Measurements from ENCODE around the gene EFCAB8. TPM values are rescaled to one million over a fixed set of nuclear protein-coding genes. Genes with fewer than 3 reads are reported as not detected.
A peak's percentile ranks its signal among the peaks of the same experiment; 100 is the strongest.

EFCAB8 gene
- total RNA-seq, 1 experiment from 2014 or later, result 1.8 TPM

DNA sequence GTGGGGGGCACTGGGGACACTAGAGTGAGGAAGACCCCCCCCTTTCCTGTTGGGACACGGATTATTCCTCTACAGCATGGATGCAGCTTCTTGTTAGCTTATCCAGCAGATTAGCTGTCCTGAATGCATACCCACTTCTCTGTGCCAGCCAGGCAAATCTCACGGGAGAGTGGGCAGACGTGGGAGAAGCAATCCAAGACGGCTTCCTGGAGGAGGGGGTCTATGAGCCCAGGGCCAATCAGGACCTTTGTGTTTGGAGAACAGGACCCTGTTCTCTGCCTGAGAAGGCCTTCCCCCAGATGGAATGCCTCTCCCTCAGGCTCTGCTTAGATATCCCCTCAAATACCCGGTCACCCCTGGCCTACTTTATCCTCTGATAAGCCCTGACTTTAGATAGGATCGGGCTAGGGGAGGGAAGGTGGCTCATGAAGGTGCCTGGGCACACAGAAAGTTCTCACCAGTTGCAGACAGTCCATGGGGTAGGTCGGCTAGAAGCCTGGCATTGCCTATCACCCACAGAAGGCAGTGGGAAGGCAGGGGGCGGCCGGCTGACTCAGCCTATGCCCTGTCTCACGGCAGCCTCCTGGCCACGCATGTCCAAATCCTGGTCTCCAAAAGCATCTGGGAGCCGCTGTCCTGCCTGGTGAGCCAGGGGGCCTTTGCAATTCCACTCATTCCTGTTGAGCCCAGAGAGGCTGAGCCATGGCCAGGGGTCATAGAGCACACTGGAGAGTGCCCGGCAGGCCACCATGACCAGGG is 110.8 kb downstream of the EFCAB8 start:
- POLR2A ChIA-PET, result no interaction called here
- CTCF ChIA-PET, result no interaction called here
- no TSS peak for BruUV-seq (replicated peaks)
- intact Hi-C loops (cut with micrococcal nuclease; ENCODE audit: unreplicated experiment), result no loop called here
- Histone ChIP-seq H3K4me1 (no peaks in the 10 kb centered on the region), H3K27me3 (replicated peaks; ENCODE audit: control insufficient read depth, insufficient read depth, low read length) (no peaks in the 10 kb centered on the region; the same call in 1 of the 2 replicates), H3K36me3 (ENCODE audit: control insufficient read depth, insufficient read depth, low read length) (no peaks in the 10 kb centered on the region), H3K4me3 (ENCODE audit: low read depth, low read length) (no peak overlapping the region), H3K9me3 (no peaks in the 10 kb centered on the region)
- no peak overlapping the region for H3K27ac Mint-ChIP-seq (ENCODE audit: unreplicated experiment)
- peak in 1 of 2 experiments; percentile 30 for DNase-seq
- no peaks in the 10 kb centered on the region for H3K36me3 Mint-ChIP-seq (ENCODE audit: insufficient read depth, unreplicated experiment)
- H3K9me3 Mint-ChIP-seq (ENCODE audit: unreplicated experiment), result no peaks in the 10 kb centered on the region
- TF ChIP-seq, protein P1, sequence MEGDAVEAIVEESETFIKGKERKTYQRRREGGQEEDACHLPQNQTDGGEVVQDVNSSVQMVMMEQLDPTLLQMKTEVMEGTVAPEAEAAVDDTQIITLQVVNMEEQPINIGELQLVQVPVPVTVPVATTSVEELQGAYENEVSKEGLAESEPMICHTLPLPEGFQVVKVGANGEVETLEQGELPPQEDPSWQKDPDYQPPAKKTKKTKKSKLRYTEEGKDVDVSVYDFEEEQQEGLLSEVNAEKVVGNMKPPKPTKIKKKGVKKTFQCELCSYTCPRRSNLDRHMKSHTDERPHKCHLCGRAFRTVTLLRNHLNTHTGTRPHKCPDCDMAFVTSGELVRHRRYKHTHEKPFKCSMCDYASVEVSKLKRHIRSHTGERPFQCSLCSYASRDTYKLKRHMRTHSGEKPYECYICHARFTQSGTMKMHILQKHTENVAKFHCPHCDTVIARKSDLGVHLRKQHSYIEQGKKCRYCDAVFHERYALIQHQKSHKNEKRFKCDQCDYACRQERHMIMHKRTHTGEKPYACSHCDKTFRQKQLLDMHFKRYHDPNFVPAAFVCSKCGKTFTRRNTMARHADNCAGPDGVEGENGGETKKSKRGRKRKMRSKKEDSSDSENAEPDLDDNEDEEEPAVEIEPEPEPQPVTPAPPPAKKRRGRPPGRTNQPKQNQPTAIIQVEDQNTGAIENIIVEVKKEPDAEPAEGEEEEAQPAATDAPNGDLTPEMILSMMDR (IDR thresholded peaks at IDR 0.05; ENCODE audit: insufficient read depth in 1 of 2, low read depth in 1 of 2, low read length in 1 of 2, severe bottlenecking in 1 of 2, unreplicated experiment in 1 of 2), result no peak
- no peak overlapping the region for H3K4me3 Mint-ChIP-seq (ENCODE audit: unreplicated experiment)
- H3K4me1 Mint-ChIP-seq (ENCODE audit: low read depth, unreplicated experiment), result peaks cover under 1% of the 10 kb centered on the region
- H3K27me3 Mint-ChIP-seq (ENCODE audit: insufficient read depth, unreplicated experiment), result peaks cover 7% of the 10 kb centered on the region

DNA sequence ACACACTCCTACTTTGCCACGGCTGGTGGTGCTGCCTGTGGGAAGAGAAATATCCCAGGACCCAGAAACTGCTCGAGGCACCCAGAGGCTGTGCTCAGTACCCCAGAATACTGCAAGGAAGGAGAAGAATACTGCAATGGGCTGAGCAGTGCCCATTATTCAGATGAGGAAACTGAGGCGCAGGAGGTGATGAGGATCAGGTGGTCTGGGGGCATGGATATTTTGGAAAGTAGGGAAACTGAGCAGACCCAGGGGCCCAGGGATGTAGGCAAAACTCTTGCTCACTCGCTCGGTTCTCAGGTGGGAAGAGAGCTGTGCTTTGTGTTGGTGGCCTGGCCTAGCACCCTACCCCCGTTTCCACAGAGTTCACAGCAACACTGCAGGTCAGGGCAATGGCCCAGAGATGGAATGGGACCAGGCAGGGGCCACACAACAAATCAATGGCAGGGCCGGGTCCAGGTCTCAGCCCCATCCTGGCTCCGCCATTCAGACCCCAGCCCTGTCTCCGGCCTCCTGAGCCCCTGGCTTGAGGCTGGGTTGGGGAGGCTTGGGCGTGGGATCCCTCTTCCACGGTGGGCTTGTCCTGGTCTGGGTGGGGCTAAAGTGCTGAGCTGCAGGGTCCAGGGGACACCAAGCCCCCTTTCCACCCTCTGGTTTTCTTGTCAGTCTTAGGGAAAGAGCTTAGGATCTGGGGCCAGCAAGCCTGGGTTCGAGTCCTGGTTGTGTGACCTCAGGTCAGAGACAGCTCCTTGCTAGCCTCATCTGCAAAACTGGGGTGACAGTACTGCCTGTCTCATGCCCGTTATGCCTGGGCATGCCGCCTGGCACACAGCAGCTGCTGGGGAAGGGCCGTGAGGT is 111.6 kb downstream of the EFCAB8 start:
- H3K36me3 ChIP-seq (ENCODE audit: control insufficient read depth, insufficient read depth, low read length), result no peaks in the 10 kb centered on the region
- no peaks in the 10 kb centered on the region for H3K36me3 Mint-ChIP-seq (ENCODE audit: insufficient read depth, unreplicated experiment)
- no peaks in the 10 kb centered on the region for H3K9me3 ChIP-seq

DNA sequence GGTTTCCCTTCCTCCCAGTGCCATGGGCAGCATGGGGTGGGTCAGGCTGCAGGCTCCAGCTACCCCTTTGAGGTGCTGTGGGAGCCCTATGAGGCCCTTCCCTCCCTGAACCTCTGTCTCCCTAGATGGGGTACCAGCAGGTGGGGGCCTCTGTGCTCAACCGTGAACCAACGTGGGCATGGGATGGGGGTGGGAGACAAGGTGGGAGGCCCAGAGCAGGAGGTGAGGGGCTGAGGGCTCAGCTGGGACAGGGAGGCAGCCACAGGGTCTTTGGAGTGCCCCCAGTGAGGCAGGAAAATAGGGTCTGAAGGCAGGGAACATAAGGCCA is 112.2 kb downstream of the EFCAB8 start:
- no peak for DNase-seq
- H3K4me1 Mint-ChIP-seq (ENCODE audit: low read depth, unreplicated experiment), result peaks cover 10% of the 10 kb centered on the region

More for the DNA sequence above, 111.6 kb downstream of the EFCAB8 start:
- CTCF ChIA-PET, result no interaction called here
- TF ChIP-seq, protein P1 (IDR thresholded peaks at IDR 0.05; ENCODE audit: insufficient read depth in 1 of 2, low read depth in 1 of 2, low read length in 1 of 2, severe bottlenecking in 1 of 2, unreplicated experiment in 1 of 2), result no peak
- H3K4me3 ChIP-seq (ENCODE audit: low read depth, low read length), result no peak overlapping the region
- POLR2A ChIA-PET, result no interaction called here
- intact Hi-C loops (cut with micrococcal nuclease; ENCODE audit: unreplicated experiment), result no loop called here
- 0 out of 2 replicates have a peak, but pooled peaks cover 4% of the 10 kb centered on the region for H3K4me1 ChIP-seq
- Mint-ChIP-seq H3K27ac (ENCODE audit: unreplicated experiment) (no peak overlapping the region), H3K27me3 (ENCODE audit: insufficient read depth, unreplicated experiment) (peaks cover 4% of the 10 kb centered on the region), H3K4me1 (ENCODE audit: low read depth, unreplicated experiment) (peaks cover 9% of the 10 kb centered on the region), H3K9me3 (ENCODE audit: unreplicated experiment) (no peaks in the 10 kb centered on the region), H3K4me3 (ENCODE audit: unreplicated experiment) (no peak overlapping the region)
- DNase-seq, result peak in 1 of 2 experiments; percentile 37
- H3K27me3 ChIP-seq (replicated peaks; ENCODE audit: control insufficient read depth, insufficient read depth, low read length), result no peaks in the 10 kb centered on the region; the same call in 1 of the 2 replicates
- BruUV-seq (replicated peaks), result no TSS peak

More for the DNA sequence above, 112.2 kb downstream of the EFCAB8 start:
- Histone ChIP-seq H3K36me3 (ENCODE audit: control insufficient read depth, insufficient read depth, low read length) (no peaks in the 10 kb centered on the region), H3K9me3 (no peaks in the 10 kb centered on the region), H3K27me3 (replicated peaks; ENCODE audit: control insufficient read depth, insufficient read depth, low read length) (no peaks in the 10 kb centered on the region), H3K4me3 (ENCODE audit: low read depth, low read length) (no peak overlapping the region), H3K4me1 (0 out of 2 replicates have a peak, but pooled peaks cover 4% of the 10 kb centered on the region)
- intact Hi-C loops (cut with micrococcal nuclease; ENCODE audit: unreplicated experiment), result no loop called here
- H3K27ac Mint-ChIP-seq (ENCODE audit: unreplicated experiment), result no peak overlapping the region
- POLR2A ChIA-PET, result no interaction called here
- no peaks in the 10 kb centered on the region for H3K9me3 Mint-ChIP-seq (ENCODE audit: unreplicated experiment)
- peaks cover 3% of the 10 kb centered on the region for H3K27me3 Mint-ChIP-seq (ENCODE audit: insufficient read depth, unreplicated experiment)
- no TSS peak for BruUV-seq (replicated peaks)
- CTCF ChIA-PET, result no interaction called here
- TF ChIP-seq, protein P1 (IDR thresholded peaks at IDR 0.05; ENCODE audit: insufficient read depth in 1 of 2, low read depth in 1 of 2, low read length in 1 of 2, severe bottlenecking in 1 of 2, unreplicated experiment in 1 of 2), result no peak
- H3K4me3 Mint-ChIP-seq (ENCODE audit: unreplicated experiment), result no peak overlapping the region
- no peaks in the 10 kb centered on the region for H3K36me3 Mint-ChIP-seq (ENCODE audit: insufficient read depth, unreplicated experiment)

Data from Caco-2 (cell line).